Effector CD8-positive, alpha-beta T cell (primary cell): ENCODE results near the gene GALNT9.
"Not testable (repeated sequence)": the region's sequence is repeated elsewhere in the genome, so short reads cannot be mapped to it uniquely, and the experiment has no call there.

ENCODE experiments used
- DNase-seq: peaks from one replicate; lab custom pipeline; 2025; lab: John Stamatoyannopoulos, UW

The GALNT9 gene

DNA sequence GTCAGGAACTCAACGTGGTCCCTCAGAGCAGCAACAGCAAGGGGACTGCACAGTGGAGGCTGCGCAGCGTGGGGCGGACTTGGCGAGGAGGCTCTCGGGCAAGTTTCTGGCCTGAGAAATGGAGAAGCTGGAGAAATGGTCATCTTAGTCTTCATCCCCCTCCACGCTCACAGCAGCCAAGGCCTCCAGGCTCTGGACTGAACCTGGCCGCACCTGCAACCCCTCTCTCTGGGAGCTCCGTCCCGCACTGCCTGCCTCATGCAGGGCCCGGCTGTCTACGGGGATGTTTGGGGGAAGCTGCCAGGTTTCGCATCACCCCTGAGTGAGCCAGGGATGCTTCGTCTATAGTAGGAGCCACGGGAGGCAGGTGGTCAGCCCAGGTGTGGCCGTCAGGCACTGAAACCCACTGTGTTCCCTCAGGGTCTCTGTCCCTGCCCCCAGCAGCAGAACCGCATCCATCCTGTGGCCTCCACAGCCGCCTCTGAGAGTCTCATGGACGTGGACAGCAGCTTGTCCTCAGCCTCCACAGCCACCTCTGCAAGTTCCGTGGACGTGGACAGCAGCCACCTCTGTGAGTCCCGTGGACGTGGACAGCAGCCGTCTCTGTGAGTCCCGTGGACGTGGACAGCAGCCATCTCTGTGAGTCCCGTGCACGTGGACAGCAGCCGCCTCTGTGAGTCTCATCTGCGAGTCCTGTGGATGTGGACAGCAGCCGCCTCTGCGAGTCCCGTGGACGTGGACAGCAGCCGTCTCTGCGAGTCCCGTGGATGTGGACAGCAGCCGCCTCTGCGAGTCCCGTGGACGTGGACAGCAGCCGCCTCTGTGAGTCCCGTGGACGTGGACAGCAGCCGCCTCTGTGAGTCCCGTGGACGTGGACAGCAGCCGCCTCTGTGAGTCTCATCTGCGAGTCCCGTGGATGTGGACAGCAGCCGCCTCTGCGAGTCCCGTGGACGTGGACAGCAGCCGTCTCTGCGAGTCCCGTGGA, 29.1 kb upstream of the GALNT9 start:
- not testable (repeated sequence) for DNase-seq

DNA sequence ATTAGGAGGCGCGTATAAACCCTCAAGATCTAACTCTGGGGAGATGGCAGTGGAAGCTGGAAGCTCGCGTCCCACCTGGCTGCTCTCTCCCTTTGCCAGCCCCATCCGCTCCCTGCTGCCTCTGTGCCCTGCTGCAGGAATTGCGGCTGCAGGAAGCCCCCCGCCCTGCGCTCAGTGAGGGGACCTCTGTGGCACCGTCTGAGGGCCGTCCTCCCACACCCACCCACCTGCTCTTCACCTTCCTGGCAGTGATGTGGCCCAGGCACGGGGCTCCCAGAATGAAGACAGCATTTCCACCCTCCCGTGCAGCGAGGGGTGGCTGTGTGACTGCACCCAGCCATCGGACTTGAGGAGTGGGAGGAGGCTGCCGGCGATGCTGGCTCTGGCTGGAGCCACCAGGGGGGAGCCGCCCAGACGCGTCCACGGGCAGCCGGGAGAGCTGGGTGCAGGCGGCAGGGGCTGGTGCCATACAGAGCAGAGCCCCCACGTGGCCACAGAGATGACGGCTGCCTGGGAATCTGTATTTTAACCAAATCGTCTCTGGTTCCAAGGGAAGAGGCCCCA, 28.3 kb upstream of the GALNT9 start:
- no peak for DNase-seq

DNA sequence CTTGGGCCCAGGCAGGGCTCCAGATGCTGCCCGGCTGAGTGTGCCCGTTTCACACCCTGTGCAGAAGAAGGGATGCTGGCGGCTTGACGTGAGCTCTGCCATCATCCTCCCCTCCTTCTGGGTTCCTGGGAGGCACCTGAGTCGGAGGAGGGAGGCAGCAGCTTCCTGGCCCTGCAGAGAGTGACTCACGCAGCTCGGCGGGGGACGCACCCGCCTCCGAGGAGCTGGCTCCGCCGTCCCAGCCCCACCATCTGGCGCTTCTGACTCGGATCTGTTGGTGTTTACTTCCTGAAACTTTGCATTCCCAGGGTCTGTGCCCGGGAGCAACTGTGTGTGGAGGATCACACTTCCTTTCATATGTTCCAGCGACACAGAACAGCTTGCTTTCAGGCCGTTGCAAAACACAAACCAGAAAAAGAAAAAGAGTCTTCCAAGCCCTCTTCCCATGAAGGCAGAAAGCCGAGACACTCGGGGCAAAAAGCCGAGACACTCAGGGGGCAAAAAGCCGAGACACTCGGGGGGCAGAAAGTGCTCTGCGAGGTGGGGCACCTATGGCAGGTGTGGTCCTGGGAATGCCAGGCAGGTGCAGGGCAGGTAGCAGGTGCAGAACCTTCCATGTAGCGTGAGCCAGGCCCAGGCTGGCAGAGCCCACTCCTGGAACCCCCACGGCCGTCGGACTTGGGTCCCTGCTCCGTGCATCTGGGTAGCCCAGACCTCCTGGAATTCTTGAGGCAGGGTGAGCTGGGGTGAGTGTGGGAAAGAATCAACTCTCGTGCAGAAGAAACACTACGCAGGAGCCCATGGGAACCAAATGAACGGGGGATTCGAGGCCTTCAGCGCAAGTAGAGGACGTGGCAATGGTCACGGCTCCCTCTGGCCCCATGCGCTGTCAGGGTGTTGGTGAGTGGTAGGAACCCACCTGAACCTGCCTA, 27.6 kb upstream of the GALNT9 start:
- no peak for DNase-seq

DNA sequence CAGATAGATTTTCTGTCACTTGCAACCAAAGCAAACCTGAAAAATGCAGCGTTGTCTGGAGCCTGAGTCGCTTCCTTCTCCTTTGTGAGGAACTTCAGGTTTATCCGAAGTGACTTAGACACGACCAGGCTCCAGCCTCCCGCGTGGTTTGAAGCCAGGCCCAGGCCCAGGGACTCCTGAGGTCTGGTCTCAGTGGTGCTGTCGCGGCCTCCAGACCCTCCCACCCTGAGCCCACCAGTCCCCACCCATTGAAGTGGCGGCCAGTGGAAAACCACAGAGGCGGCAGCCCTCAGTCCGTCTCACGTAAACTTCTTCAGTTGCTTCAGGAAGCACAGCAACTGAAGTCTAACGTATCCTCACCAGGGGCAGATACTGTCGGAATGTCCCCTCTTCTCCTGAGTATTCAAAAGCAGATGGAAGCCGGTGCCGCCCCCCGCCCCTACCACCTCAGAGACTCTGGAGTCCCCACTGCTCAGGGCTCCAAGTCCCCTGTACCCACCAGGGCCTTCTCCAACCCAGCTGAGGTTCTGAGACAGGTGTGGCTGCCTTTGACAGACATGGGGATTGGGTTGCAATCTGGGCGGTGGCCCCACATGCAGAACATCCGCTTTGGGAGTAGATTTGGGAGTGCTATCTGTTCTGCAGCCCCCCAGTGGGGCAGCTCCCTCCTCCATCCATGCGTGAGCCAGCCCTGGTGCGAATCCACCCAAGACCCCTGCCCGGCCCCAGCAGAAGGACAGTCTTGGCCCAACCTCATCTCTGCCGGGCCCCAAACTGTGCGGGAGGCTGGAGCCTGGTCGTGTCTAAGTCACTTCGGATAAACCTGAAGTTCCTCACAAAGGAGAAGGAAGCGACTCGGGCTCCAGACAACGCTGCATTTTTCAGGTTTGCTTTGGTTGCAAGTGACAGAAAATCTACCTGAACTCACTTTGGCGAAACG, 26.6 kb upstream of the GALNT9 start:
- no peak for DNase-seq

DNA sequence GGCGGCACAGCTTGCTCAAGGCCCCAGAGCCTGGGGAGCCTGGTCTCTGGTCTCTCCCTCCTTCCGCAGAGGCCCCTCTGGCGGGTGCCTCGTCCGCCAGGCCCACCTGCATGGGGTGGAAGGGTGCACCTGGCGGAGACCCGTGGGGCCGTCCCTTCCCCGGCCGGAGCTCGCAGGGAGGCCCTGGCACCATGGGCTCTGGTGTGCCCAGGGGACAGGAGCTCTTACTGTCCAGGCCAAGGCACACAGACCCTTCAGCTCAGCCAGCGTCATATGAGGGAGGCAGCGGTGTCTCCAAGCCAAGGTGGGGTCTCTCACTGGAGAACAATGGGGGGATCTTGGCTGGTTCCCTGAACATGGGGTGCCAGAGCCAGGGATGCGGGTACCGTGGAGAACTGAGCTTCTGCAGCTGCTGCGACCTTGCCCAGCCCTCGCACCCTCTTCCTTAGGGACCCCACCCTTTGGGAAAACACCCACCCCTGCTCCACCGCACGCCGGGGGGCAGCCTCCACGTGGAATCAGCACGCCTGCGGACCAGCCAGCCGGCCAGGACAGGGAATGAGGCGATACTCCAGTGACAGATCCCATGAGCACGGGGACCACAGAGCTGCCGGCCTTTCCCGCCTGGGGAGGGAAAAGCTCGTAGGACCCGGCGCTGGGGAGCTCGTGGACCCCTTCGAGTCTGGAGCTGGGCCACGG, 25.7 kb upstream of the GALNT9 start:
- DNase-seq, result no peak

DNA sequence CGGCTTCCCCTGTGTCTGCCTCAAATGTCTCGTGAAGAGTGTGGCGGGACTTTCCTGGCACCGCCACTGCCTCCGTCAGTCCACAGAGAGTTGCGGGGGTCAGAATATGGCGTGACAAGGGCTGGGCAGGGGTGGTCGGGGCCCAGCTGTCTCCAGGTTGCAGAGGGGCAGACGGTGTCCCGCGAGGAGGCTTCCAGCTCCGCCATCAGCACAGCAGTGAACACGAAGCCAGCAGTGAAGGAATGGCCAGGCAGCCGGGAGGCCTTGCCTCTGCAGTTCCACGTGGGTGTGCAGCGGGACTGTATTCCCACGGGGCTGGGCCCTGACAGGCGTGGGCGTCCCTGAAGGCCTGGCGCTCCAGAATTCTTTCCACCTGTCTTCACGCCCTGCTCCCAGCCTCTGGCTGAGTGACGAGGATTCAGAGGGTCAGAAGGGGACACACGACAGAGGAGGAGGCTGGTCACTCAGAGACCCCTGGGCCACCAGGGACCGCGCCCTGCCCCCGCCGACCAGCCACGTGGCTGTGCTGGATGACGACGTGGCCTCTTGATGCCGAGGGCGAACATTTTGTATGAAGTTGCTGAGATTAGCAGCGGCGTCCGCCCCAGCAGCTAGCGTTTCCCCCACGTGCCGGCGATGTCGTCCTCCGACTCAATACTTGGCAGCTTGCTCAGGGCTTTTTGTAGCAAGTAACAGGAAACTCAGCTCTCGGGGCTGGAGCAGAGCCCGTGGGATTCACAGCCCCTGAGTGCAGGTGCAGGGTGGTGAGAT, 25.0 kb upstream of the GALNT9 start:
- no peak for DNase-seq

DNA sequence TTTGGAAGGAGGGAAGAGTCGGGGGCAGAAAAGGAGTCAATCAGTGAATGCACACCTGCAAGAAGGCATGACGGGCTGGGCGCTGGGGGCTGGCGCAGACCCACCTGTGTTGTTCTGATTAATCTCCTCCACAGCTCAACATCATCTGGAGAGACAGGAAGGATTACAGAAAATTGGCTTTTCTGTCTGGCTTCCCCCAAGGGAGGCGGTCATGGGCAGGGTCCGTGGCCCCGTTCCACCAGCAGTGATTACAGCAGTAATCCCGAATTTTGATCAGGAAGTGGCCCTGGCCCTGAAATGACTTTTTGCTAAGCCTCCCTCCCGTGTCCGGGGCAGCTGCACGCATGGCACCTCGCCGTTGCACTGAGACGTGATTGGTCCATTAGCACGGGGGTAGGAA, 24.4 kb upstream of the GALNT9 start:
- no peak for DNase-seq

DNA sequence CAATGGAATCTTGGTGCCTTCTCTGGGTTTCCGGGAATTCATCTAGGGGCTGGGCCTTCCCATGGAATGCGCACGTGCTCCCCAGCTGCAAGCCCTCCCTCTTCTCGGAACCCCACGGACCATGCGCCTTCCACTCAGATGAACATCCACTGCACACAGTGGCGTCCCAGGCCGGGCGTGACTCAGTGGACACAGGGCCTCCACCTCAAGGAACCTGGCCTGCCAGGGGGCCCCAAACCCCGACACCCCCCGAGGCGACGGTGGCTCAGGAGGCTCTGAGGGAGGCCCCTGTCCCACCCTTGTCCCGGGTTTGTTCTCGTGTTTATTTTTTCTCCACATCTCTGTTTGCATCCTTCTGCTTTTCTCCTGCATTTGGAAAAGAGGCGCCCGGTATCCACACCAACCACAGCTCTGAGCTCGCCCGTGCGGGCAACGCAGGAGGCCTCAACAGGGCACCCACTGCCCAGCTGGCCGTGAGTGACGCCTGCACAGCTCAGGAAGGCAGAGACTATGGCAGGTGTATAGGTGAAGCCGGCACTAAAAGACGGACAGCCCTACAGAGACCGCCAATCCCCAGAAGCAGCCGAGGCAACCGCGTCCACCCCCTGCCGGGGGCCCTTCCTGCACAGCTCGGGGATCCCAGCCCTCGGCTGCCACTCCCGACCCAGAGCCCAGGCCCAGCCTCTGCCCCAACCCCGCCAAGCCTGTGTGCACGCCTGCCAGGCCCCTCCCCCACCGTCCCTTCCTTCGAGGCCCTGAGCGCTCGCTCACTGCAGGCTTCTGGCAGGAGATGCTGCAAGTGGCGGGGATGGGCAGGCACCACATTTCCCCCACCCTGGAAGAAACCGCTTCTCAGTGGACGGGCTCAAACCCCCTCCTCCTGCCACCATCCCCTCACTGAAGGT, 23.8 kb upstream of the GALNT9 start:
- DNase-seq, result no peak

DNA sequence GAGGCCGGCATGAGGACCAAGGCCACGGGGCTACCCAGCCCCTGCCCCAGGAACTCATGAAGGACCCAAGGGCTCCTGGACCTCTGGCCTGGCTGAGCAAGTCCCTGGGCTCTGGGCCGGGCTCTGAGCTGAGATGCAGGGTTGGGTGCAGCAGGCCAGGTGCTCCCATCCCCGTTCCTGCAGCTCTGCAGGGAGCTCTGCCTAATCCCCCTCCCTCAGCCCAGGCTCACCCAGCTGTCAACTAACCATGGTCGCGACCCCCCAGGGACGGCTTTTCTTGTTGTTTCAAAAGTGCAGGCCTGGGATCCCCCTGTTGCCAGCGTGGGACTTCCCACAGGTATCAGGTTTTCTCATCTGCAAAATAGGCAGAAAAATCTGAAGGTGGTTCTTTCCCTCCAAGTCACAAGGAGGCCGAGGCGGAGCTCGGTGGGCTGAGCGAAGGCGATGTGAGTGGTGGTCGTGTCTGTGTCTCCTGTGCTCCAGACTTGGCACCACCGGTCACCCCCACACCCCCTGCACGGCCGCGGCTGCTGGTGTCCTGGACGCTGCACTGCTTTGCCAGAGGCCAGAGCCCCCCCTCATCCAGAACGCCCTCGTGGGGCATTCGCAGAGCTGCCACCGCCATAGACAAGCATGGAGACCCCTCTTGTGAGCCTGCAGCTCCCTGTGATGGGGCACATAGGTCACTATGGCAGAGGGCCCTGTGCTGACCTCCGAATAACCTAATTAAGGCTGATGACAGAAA, 22.5 kb upstream of the GALNT9 start:
- DNase-seq, result no peak

DNA sequence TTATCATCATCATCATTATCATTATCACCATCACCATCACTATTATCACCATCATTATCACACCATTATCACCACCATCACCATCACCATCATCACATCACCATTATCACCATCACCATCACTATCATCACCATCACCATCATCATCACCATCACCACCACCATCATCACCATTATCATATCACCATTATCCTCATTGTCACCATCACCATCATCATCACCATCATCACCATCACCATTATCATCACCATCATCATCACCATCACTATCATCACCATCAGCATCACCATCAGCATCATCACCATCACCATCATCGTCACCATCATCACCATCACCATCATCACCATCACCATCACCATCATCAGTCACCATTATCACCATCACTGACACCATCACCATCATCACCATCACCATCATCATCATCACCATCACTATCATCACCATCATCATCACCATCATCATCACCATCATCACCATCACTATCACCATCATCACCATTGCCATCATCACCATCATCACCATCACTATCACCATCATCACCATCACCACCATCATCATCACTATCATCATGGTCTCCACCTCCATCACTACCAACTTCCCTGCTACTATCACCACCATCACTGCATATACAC, 20.2 kb upstream of the GALNT9 start:
- DNase-seq, result no peak

DNA sequence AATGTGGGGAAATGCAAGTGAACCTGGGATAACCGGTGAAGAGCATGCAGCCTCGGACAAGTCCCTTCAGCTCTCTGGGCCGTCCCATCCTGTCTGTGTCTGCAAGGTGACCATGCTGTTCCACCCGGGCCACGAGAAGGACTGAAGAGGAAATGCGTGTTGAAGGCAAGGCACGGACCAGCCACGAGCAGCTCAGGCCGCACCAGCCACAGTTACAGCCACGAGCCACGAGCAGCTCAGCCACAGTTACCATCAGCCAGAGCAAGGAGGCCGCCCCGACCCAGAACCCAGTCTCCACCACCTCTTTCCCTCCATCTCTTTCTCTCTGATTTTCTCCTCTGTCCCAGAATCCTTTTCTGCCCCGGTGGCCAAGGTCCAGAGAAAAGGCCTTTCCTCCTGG, 18.8 kb upstream of the GALNT9 start:
- no peak for DNase-seq

DNA sequence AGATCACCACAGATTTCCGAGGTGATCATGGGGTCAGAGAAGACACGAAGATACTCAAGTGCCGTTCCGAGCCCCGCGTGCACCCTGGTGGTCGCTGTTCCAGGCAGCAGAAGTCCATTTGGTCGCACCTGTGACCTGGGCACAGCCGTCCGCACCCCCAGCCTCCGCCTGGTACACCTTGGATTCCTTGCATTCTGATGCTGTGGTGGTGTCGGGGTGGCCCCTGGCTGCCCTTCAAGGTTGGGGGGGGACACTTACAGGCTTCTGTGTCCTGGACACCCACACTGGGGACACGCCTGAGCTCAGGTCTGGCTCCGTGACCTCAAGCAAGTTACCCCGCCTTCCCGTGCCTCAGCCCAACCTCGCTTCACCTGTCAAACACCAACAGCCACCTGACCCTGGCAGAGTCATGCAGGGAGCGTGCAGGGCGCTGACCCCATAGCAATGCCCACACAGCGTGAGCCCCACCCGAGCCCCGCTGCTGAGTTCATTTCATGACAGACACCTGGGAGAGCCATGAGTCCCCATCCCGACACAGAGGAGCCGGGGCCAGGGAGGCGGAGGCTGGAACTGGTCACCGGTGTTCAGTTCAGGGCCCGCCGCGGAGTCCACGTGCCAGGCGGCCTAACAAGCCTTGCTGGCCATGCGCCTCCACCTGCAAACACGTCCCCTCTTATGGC, 17.9 kb upstream of the GALNT9 start:
- no peak for DNase-seq

DNA sequence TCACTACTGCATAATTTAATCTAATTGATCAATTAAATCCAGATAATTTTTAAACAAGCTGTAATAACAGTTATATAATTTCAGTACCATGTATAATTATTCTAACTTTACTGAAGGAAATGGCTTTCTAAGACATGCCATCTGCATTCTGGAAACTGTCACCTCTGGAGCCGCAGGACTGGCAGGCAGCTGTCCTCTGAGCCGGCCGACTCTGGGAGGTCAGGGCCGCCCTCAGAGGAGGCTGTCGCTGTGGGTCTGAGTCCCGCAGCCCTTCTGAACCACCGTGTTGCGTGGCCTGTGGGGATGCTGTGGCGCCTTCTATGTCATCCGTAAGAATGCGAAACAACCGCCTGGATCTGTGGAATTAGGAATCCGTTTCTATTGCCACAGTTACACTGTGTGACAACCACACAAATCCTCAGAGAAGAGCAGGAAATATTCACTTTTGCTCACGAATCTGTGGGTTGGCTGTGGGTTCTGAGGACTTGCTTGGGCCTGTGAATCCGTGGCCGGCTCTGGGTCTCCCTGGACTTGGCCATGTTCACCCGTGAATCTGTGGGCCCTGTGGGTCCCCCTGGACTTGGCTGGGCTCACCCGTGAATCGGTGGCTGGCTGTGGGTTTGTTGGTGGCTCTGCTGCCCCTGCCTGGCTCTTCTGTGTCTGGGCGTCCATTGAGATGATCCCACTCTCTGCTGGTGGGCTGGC, 17.2 kb upstream of the GALNT9 start:
- DNase-seq, result no peak

DNA sequence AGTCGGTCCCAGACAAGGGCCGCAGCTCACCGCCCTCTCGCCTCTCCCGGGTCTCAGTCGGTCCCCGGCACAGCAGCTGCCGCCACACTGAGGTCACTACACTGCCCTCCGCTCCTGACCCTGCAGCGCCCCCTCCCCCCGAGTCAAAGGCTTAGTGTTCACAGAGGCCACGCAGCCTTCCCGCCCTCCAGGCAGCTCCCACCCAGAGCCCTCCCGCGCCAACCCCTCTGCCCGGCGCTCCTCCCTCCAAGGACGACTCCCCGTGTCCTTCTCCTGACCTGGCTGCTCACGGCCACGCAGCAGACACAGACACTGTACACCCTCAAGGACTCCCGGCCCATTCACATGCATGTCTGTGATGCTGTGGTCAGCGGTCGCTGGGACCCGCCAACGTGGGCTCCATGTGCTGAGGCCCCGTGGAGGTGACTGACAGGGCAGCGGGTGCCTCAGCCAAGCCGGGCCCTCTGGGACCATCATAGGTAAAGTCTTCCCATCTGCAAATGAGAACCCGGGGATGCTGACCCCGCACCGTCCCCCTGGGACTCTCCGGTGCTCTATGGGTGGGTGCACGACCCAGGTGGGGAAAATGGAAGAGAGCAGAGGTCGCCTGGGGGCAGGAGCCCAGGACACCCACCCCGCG, 16.3 kb upstream of the GALNT9 start:
- DNase-seq, result no peak

DNA sequence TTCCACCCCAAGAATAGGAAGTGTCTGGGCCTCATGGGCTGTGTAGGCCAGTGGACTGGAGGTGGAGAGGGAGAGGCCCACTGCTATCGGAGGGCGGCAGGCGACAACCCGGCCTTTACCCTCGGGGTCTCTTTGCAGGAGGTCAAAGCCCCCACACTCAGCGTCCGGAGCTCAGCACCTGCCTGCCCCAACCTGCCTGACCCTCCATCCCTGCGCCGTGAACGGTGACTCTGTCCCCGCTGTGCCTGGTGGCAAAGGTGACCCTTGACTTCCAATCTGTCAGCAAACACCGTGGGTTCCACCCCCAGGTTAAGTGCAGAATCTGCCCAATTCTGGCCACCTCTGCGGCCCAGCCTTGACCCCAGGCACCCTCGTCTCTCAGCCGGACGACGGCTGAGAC, 15.7 kb upstream of the GALNT9 start:
- DNase-seq, result no peak

DNA sequence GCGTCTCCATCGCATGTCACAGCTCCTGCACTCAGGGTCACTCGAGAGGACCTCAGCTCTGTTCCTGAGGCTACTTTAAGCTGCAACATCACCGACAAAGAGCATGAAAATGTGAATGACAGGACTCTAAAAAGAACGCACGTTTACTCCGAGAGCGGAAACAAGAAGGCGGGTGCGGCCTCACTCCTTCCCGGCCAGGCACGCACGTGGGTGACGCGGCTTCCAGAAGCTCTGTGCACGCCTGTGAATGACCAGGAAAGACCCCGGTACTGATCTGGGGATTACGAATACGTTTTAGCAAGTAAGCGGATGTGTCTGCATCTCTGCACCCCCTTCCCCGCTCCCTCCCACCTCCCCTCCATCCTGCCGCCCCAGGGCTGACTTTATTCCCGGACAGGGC, 15.2 kb upstream of the GALNT9 start:
- no peak for DNase-seq
